Measurements from ENCODE around the gene SPPL3.

SPPL3 gene

DNA sequence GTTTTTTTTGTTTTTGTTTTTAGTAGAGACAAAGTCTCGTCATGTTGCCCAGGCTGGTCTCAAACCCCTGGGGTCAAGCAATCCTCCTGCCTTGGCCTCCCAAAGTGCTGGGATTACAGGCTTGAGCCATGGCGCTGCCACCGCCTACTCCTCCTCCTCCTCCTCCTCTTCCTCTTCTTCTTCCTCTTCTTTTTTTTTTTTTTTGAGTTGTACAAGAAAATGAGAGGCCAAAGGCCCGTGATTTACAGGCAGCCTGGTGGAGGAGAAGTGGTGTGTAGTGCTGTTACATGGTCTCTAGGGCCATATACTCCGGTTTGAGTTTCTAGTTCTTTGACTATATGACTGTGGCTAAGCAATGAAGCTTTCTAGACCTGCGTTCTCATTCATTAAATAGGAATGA, 29.6 kb upstream of the SPPL3 start:
- no peak overlapping the region for H3K27ac ChIP-seq (ENCODE audit: low read depth, low read length)
- no peaks in the 10 kb centered on the region for H3F3A ChIP-seq (ENCODE audit: insufficient read depth)
- H3K4me2 ChIP-seq (ENCODE audit: low read depth, low read length, poor library complexity, severe bottlenecking), result no peak overlapping the region
- no peak overlapping the region for H3K4me3 ChIP-seq (ENCODE audit: insufficient read depth, low read length, poor library complexity, severe bottlenecking)
- H2AFZ ChIP-seq (ENCODE audit: low read depth, low read length, severe bottlenecking), result no peak overlapping the region
- H3K9me3 ChIP-seq (ENCODE audit: insufficient read depth, low read length), result no peaks in the 10 kb centered on the region
- H3K9me2 ChIP-seq (replicated peaks; ENCODE audit: insufficient read depth, low read length), result no peaks in the 10 kb centered on the region
- H4K20me1 ChIP-seq (ENCODE audit: low read depth, low read length), result no peaks in the 10 kb centered on the region
- H3K9ac ChIP-seq (ENCODE audit: low read length), result no peak overlapping the region
- H3K27me3 ChIP-seq (ENCODE audit: low read length), result no peaks in the 10 kb centered on the region
- TF ChIP-seq EZH2phosphoT487 (conservative IDR thresholded peaks at IDR 0.05; ENCODE audit: low read length), result no peak
- TF ChIP-seq, protein P1, sequence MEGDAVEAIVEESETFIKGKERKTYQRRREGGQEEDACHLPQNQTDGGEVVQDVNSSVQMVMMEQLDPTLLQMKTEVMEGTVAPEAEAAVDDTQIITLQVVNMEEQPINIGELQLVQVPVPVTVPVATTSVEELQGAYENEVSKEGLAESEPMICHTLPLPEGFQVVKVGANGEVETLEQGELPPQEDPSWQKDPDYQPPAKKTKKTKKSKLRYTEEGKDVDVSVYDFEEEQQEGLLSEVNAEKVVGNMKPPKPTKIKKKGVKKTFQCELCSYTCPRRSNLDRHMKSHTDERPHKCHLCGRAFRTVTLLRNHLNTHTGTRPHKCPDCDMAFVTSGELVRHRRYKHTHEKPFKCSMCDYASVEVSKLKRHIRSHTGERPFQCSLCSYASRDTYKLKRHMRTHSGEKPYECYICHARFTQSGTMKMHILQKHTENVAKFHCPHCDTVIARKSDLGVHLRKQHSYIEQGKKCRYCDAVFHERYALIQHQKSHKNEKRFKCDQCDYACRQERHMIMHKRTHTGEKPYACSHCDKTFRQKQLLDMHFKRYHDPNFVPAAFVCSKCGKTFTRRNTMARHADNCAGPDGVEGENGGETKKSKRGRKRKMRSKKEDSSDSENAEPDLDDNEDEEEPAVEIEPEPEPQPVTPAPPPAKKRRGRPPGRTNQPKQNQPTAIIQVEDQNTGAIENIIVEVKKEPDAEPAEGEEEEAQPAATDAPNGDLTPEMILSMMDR (IDR thresholded peaks at IDR 0.05; ENCODE audit: insufficient read depth, low read length, poor library complexity, severe bottlenecking), result no peak
- no peaks in the 10 kb centered on the region for H3K36me3 ChIP-seq (ENCODE audit: low read length)
- no peaks in the 10 kb centered on the region for H3K79me2 ChIP-seq (ENCODE audit: insufficient read depth, low read length)

DNA sequence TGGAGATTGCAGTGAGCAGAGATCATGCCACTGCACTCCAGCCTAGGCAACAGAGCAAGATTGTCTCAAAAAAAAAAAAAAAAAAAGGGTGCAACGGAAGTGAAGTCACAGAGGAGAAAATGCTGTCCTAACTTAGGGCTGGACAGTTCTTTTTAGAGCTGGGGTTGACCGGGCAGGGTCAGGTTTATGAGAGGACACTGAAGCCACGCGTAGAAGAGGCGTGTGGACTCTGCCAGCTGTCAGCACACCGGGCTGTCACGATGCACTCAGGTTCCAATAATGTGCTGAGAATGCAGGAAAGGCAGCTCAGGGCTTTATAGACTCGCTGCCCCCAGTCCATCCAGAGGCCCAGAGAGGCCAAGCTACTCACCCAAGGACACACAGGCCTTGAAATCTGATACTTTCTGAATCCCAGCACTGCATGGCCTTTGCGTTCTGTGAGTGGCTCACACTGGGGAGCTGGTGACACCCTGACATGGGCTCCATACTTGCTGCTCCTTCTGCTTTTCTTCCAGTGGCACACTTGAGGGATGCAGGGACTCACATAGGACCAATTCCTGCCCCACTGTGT, 28.9 kb upstream of the SPPL3 start:
- H4K20me1 ChIP-seq (ENCODE audit: low read depth, low read length), result no peaks in the 10 kb centered on the region
- H3K9me3 ChIP-seq (ENCODE audit: insufficient read depth, low read length), result no peaks in the 10 kb centered on the region
- no peak overlapping the region for H3K4me3 ChIP-seq (ENCODE audit: insufficient read depth, low read length, poor library complexity, severe bottlenecking)
- H3K27me3 ChIP-seq (ENCODE audit: low read length), result no peaks in the 10 kb centered on the region
- H3K36me3 ChIP-seq (ENCODE audit: low read length), result no peaks in the 10 kb centered on the region
- H3F3A ChIP-seq (ENCODE audit: insufficient read depth), result no peaks in the 10 kb centered on the region
- H3K9me2 ChIP-seq (replicated peaks; ENCODE audit: insufficient read depth, low read length), result no peaks in the 10 kb centered on the region
- TF ChIP-seq, protein P1 (IDR thresholded peaks at IDR 0.05; ENCODE audit: insufficient read depth, low read length, poor library complexity, severe bottlenecking), result no peak
- no peak for TF ChIP-seq EZH2phosphoT487 (conservative IDR thresholded peaks at IDR 0.05; ENCODE audit: low read length)
- no peak overlapping the region for H3K9ac ChIP-seq (ENCODE audit: low read length)
- H3K4me2 ChIP-seq (ENCODE audit: low read depth, low read length, poor library complexity, severe bottlenecking), result no peak overlapping the region
- H2AFZ ChIP-seq (ENCODE audit: low read depth, low read length, severe bottlenecking), result no peak overlapping the region
- H3K27ac ChIP-seq (ENCODE audit: low read depth, low read length), result no peak overlapping the region
- H3K79me2 ChIP-seq (ENCODE audit: insufficient read depth, low read length), result no peaks in the 10 kb centered on the region

DNA sequence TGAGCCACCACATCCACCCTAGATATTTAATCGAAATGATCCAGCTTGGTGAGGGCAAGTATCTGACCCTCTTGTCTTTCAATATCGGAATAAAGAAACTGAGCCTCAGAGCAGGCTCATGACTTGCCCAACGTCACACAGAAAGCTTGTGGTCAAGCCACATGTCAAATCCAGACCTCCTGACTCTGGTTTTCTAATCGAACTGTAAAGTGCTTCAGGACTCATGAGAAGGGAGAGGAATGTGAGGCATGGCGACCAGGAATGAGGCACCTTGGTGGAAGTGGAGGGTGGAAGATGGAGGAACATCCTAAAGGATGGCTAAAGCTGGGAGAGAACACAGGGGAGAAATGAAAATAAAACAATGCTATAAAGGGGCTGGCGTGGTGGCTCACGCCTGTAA, 27.9 kb upstream of the SPPL3 start:
- Histone ChIP-seq H3K9ac (ENCODE audit: low read length) (no peak overlapping the region), H3K27me3 (ENCODE audit: low read length) (no peaks in the 10 kb centered on the region), H3K9me3 (ENCODE audit: insufficient read depth, low read length) (no peaks in the 10 kb centered on the region), H3K9me2 (replicated peaks; ENCODE audit: insufficient read depth, low read length) (no peaks in the 10 kb centered on the region), H4K20me1 (ENCODE audit: low read depth, low read length) (no peaks in the 10 kb centered on the region), H3K36me3 (ENCODE audit: low read length) (no peaks in the 10 kb centered on the region), H3K79me2 (ENCODE audit: insufficient read depth, low read length) (no peaks in the 10 kb centered on the region), H3F3A (ENCODE audit: insufficient read depth) (no peaks in the 10 kb centered on the region), H3K27ac (ENCODE audit: low read depth, low read length) (no peak overlapping the region), H2AFZ (ENCODE audit: low read depth, low read length, severe bottlenecking) (no peak overlapping the region), H3K4me2 (ENCODE audit: low read depth, low read length, poor library complexity, severe bottlenecking) (no peak overlapping the region), H3K4me3 (ENCODE audit: insufficient read depth, low read length, poor library complexity, severe bottlenecking) (no peak overlapping the region)
- TF ChIP-seq EZH2phosphoT487 (conservative IDR thresholded peaks at IDR 0.05; ENCODE audit: low read length), result no peak
- TF ChIP-seq, protein P1 (IDR thresholded peaks at IDR 0.05; ENCODE audit: insufficient read depth, low read length, poor library complexity, severe bottlenecking), result no peak
